22Rv1 (cell line): ENCODE data around the gene ARMC2.

Experiments
- CTCF ChIP-seq: fragments of 450-650 bp; IDR thresholded peaks from 2 replicates; pipeline ENCODE4 v1.5.1; 2017; ENCODE audit warnings: mild to moderate bottlenecking
- ZFX ChIP-seq: fragments of 450-650 bp; IDR thresholded peaks from 2 replicates; pipeline ENCODE4 v1.6.1; 2017; ENCODE audit warnings: antibody characterized with exemption, borderline replicate concordance

GRCh38 chr6:108998485-108998884, 150.3 kb downstream of the ARMC2 start:
- no peak for TF ChIP-seq CTCF
- no peak for TF ChIP-seq ZFX
